Activated T-cell treated with anti-CD3 and anti-CD28 coated beads, Interleukin-2, amount 50 U/mL, for 72 hours (primary cell): ENCODE results near the gene RTBDN. TPM values are rescaled to one million over a fixed set of nuclear protein-coding genes. Genes with fewer than 3 reads are reported as not detected.
"Not testable (repeated sequence)": the region's sequence is repeated elsewhere in the genome, so short reads cannot be mapped to it uniquely, and the experiment has no call there.

Experiments
- ATAC-seq, 2 donors: fragments of 150-1000 bp; cut with Tn5 transposase; replicated peaks in 1 of 2; 2 replicates each; pipeline ENCODE4 v1.10.0; 2021; ENCODE audit warnings: moderate library complexity in 2 of 2, mild to moderate bottlenecking in 1 of 2
- DNase-seq, 2 donors: peaks; one replicate each; pipeline ENCODE4 v3.0.0; 2021 to 2022; ENCODE audit warnings: mixed read lengths in 1 of 2
- H3K27ac Mint-ChIP-seq: one replicate; pipeline ENCODE4 v1.8.0; 2022; ENCODE audit warnings: mild to moderate bottlenecking, moderate library complexity, mixed read lengths
- H3K27me3 Mint-ChIP-seq: one replicate; pipeline ENCODE4 v1.8.0; 2022; ENCODE audit warnings: low read depth, mixed read lengths
- H3K36me3 Mint-ChIP-seq, 2 donors: one replicate each; pipeline ENCODE4 v1.8.0; 2022; ENCODE audit warnings: mixed read lengths in 2 of 2, mild to moderate bottlenecking in 1 of 2; ENCODE audit not compliant: insufficient read depth in 2 of 2
- H3K4me1 Mint-ChIP-seq: one replicate; pipeline ENCODE4 v1.8.0; 2022; ENCODE audit warnings: low read depth, mixed read lengths
- H3K4me3 Mint-ChIP-seq, 2 donors: one replicate each; pipeline ENCODE4 v1.8.0; 2022; ENCODE audit warnings: mild to moderate bottlenecking in 2 of 2, mixed read lengths in 2 of 2, moderate library complexity in 2 of 2
- H3K9me3 Mint-ChIP-seq, 2 donors: one replicate each; pipeline ENCODE4 v1.8.0; 2022; ENCODE audit warnings: mixed read lengths in 2 of 2
- total RNA-seq, 2 donors: library from RNA; stranded (reverse); gene quantifications; one replicate each; pipeline ENCODE4 v1.2.3, GENCODE V29; 2022

Gene RTBDN
- total RNA-seq, 2 donors from 2014 or later, result not detected

DNA sequence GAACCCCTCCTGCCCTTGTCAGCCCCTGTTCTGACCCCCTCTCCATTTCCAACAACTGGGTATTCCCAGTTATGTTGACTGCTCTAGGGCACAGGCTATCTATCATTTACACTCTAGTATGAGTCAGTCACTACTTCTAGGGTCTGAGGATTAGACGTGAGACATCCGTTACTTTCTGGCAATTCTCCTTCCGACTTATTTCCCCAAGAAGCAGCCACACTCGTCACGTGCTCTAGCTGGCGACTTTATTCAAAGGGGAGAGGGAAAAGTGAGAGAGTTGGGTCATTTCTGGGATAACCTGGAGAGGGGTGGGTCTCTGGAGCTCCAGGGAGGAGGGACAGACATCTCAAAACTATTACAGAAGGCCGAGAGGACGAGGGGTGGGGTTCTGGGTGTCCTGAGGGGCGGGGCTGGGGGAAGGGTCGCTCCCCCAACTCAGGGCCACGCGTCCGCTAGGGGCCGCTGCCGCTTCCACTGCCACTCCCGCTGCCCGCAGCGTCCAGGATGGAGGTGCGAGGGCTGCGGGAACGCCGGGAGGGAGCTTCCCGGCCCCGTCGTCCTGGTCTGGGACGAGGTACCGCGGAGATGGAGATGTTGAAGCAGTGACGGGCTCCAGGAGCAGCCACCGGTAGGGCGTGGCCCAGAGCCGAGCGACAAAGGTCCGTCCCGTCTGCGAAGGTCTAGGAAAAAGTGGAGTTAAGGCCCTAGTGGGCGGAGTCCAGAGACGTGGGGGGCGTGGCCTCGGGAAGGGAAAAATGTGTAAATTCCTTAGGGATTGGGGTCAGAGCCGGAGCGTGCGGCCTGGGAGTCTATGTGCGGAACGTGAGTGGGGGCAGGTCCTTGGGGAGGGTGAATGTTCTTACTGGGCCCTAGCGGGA, 8.9 kb downstream of the RTBDN start:
- peak; percentile 65 to 73 for ATAC-seq

DNA sequence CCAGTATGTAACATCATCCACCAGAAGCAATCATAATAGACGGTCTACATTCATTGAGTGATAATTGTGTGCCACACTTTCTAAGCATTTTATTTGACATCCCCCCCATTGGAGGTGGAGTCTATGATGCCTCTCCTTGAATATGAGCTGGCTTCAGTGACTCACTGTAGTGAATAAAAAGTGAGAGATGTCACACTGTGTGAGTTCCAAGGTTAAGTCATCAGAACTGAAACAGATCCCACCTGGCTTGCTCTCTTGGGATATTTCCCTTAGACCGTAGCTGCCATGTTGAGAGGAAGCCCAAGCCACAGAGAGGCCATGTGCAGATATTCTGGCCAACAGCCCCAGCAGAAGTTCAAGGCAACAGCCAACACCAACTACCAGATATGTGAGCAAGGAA, 12.6 kb downstream of the RTBDN start:
- Mint-ChIP-seq H3K4me3 (no peak overlapping the region), H3K36me3 (peaks cover 0 to 3% of the 10 kb centered on the region in 2 donors), H3K9me3 (peaks cover 3% of the 10 kb centered on the region in 2 donors), H3K4me1 (peaks cover 13% of the 10 kb centered on the region), H3K27ac (no peak overlapping the region), H3K27me3 (peaks cover 21% of the 10 kb centered on the region)
- DNase-seq, result no peak
- peak in 1 of 2 donors; percentile 44 for ATAC-seq

More for the DNA sequence above, 8.9 kb downstream of the RTBDN start:
- Mint-ChIP-seq H3K4me3 (peak overlapping the region; percentile 58 to 71), H3K4me1 (peaks cover 13% of the 10 kb centered on the region), H3K27ac (no peak overlapping the region), H3K27me3 (peaks cover 50% of the 10 kb centered on the region), H3K9me3 (peaks cover 3% of the 10 kb centered on the region in 2 donors), H3K36me3 (peaks cover 0 to 3% of the 10 kb centered on the region in 2 donors)
- peak; percentile 52 to 59 for DNase-seq

DNA sequence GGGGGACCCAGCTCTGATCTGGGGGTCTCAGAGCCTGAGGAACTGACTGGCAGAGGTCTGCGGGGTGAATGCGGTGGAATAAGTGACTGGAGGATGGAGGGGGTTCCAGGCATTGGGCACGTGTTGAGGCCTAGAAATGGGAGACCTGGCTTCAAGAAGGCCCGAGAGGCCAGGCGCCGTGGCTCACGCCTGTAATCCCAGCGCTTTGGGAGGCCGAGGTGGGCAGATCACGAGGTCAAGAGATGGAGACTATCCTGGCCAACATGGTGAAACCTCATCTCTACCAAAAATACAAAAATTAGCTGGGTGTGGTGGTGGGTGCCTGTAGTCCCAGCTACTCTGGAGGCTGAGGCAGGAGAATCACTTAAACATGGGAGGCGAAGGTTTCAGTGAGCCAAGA, 16.6 kb downstream of the RTBDN start:
- not testable (repeated sequence) for DNase-seq, H3K27ac Mint-ChIP-seq, H3K36me3 Mint-ChIP-seq, H3K4me1 Mint-ChIP-seq, H3K27me3 Mint-ChIP-seq, H3K9me3 Mint-ChIP-seq, H3K4me3 Mint-ChIP-seq, ATAC-seq

DNA sequence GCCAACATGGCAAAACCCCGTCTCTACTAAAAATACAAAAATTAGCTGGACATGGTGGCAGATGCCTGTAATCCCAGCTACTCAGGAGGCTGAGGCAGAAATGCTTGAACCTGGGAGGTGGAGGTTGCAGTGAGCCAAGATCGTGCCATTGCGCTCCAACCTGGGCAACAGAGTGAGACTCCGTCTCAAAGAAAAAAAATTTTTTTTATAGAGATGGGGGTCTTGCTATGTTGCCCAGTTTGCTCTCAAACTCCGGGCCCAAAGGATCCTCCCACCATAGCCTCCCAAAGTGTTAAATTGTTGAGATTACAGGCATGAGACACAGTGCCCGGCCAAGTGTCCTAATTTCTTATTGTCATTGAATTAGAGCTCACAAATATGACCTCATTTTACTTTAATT, 17.2 kb downstream of the RTBDN start:
- not testable (repeated sequence) for H3K27ac Mint-ChIP-seq, H3K4me3 Mint-ChIP-seq, H3K9me3 Mint-ChIP-seq, ATAC-seq, DNase-seq, H3K4me1 Mint-ChIP-seq, H3K27me3 Mint-ChIP-seq
- peaks cover 3 to 11% of the 10 kb centered on the region in 2 donors for H3K36me3 Mint-ChIP-seq

DNA sequence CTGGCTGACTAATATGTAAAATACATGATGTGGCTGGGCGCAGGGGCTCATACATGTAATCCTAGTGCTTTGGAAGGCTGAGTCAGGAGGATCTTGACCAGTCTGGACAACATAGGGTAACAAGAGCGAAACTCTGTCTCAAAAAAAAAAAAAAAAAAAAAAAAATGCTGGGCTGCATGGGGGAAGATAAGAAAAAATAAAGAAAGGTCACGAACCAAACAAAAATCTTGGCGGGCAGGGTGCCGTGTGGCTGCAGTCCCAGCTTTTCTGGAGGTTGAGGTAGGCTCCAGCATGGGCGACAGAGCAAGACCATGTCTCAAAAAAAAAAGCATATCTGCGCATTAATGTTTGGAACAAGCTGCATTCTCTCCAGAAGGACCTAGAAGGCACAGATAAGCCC, 19.3 kb downstream of the RTBDN start:
- DNase-seq (no peak), ATAC-seq (no peak)
- no peaks in the 10 kb centered on the region for H3K9me3 Mint-ChIP-seq
- H3K27me3 Mint-ChIP-seq, result no peaks in the 10 kb centered on the region
- no peaks in the 10 kb centered on the region for H3K4me1 Mint-ChIP-seq
- no peak overlapping the region for H3K4me3 Mint-ChIP-seq
- peaks cover 0 to 11% of the 10 kb centered on the region in 2 donors for H3K36me3 Mint-ChIP-seq
- no peak overlapping the region for H3K27ac Mint-ChIP-seq

DNA sequence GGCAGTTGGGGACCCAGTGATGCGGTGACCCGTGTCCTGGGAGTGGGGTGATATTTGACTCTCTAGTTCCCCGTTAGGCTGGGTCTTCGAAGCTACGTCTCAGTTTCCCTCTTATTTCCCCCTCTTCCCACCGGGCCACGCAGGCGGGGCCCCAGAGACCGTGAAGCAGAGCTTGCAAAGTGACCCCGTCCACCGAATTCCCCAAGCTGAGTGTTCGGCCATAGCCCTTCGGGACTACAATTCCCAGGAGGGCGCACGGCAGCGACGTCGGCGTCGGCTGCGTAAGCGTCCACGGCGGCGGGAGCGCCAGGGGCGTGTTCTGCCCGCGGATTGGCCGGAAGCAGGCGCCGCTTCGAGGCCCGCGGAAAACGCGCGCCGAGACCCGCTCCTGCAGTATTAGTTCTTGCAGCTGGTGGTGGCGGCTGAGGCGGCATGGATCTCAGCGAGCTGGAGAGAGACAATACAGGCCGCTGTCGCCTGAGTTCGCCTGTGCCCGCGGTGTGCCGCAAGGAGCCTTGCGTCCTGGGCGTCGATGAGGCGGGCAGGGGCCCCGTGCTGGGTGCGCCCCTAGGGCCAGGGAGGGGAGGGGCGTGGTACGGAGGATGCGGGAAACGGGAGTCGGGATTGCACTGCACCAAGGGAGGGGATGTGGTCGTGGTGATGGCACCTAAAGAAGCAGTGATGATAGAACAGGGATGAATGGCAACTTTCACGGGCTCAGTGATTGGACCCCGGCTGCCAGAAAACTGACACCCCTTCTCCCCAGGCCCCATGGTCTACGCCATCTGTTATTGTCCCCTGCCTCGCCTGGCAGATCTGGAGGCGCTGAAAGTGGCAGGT, 27.9 kb downstream of the RTBDN start, which contains the start of gene RNASEH2A:
Gene RNASEH2A, plus strand, starts transcription at position 343 of the 840 bp plus-strand sequence. Its CDS starts 90 bp downstream, at position 433.
- H3K9me3 Mint-ChIP-seq, result no peaks in the 10 kb centered on the region

DNA sequence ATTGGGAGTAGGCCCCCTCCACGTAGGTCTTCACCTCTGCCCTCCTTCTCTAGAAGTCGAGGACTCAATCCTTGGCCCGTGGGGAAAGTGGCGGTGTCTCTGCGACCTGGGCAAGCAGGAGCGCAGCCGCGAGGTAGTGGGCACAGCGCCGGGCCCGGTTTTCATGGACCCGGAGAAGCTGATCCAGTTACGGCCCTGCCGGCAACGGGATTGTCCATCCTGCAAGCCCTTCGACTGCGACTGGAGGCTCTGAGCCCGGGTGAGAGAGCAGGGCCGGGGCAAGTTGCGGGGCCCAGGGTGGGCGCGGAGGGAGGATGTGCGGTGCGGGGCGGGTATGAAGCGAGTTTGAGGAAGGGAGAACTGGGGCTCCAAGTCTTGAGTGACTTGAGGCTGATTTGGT, 30.3 kb downstream of the RTBDN start:
- no peak for DNase-seq
- peaks cover 2 to 9% of the 10 kb centered on the region in 2 donors for H3K36me3 Mint-ChIP-seq
- no peaks in the 10 kb centered on the region for H3K27me3 Mint-ChIP-seq
- peaks cover 52% of the 10 kb centered on the region for H3K4me1 Mint-ChIP-seq
- H3K27ac Mint-ChIP-seq, result no peak overlapping the region
- ATAC-seq, result no peak
- no peak overlapping the region for H3K4me3 Mint-ChIP-seq
- no peaks in the 10 kb centered on the region for H3K9me3 Mint-ChIP-seq

More for the DNA sequence above, 27.9 kb downstream of the RTBDN start, which contains the start of gene RNASEH2A:
- Mint-ChIP-seq H3K27ac (peak within 1 kb of the TSS; percentile 11), H3K27me3 (no peaks in the 10 kb centered on the region), H3K4me1 (peaks cover 37% of the 10 kb centered on the region), H3K4me3 (peak within 1 kb of the TSS; percentile 86 to 98), H3K36me3 (peaks cover 2 to 7% of the 10 kb centered on the region in 2 donors)
- DNase-seq (peak; percentile 92 to 93), ATAC-seq (peak; percentile 88 to 90)

DNA sequence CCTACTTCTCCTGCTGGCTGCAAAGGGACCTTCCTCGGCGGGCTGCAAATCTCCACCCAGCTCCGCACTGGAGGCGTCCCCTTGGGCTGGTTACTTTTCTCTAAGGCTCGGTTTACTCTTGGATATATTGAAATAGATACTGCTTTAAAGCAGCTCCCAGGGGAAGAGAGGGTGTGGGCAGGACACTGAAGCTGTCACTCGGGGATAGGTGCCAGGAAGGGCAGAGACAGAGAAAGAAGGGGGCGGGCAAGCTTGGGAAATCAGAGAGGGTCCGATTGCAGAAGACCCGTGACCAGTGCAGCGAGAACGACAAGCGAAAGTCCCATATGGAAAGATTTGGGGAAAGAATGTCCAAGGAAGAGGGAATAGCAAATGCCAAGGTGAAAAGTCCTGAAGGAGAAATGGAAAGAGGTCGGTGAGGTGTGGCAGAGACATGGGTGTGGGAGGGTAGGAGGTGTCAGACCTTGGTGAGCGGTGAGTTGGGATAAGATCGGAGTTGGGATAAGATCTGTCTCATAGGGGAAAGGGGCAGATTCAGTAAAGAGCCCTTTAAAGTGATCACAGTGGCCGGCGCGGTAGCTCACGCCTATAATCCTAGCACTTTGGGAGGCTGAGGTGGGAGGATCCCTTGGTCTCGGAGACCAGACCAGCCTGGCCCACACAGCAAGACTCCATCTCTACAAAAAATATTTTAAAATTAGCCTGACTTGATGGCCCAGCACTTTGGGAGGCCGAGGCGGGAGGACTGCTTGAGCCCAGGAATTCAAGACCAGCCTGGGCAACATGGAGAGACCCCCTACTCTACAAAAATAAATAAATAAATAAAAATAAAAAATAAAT, 31.9 kb downstream of the RTBDN start:
- no peaks in the 10 kb centered on the region for H3K27me3 Mint-ChIP-seq
- ATAC-seq, result no peak
- peaks cover 47% of the 10 kb centered on the region for H3K4me1 Mint-ChIP-seq
- no peak for DNase-seq
- H3K4me3 Mint-ChIP-seq, result peak overlapping the region; percentile 94
- no peak overlapping the region for H3K27ac Mint-ChIP-seq
- H3K36me3 Mint-ChIP-seq, result peaks cover 1 to 10% of the 10 kb centered on the region in 2 donors
- H3K9me3 Mint-ChIP-seq, result no peaks in the 10 kb centered on the region

DNA sequence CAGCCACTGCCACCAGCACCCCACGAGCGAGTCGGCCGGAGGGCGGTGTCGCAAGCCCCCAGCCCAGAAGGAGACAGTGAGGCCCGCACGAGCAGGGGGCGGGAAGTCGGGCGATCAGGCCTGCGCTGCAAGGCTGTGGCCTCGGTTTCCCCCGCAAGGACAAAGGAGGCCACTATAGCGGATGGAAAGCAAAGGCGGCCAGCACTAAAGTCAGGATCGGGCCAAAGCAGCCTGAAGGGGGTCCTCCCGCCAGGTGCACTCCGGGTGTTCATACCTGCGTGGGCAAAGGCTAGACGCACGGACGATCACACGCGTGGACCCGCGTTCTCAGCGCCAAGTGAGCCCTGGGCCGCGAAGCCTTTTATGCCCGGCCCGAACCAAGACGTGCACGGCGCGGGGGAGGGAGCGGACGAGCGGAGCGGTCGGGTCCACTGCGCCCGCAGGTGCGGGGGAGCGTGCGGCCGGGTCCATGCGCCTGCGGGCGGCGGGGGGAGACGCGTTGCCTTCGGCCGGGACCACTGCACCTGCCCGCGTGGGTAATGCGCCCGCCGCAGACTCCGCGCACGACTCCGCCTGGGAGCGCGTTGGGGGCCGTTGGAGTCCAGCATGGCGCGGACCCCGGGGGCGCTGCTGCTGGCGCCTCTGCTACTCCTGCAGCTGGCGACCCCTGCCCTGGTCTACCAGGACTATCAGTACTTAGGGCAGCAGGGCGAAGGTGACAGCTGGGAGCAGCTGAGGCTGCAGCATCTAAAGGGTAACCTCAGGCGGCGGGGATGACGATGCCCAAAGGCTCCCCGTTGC, 32.7 kb downstream of the RTBDN start, which contains the start of the genes PRDX2 and THSD8:
Gene PRDX2, minus strand, starts transcription at position 335 of the 801 bp plus-strand sequence. CDS start 539 bp downstream, outside the sequence.
Gene THSD8, plus strand, starts transcription at position 604 of the 801 bp plus-strand sequence. Its CDS starts 3 bp downstream, at position 607.
- Mint-ChIP-seq H3K36me3 (peaks cover 1 to 7% of the 10 kb centered on the region in 2 donors), H3K27ac (peak within 1 kb of the TSS; percentile 87), H3K9me3 (no peaks in the 10 kb centered on the region), H3K4me1 (peaks cover 41% of the 10 kb centered on the region), H3K27me3 (no peaks in the 10 kb centered on the region), H3K4me3 (peak within 1 kb of the TSS; percentile 94)
- peak; percentile 70 to 71 for ATAC-seq
- DNase-seq, result peak; percentile 88 to 90

DNA sequence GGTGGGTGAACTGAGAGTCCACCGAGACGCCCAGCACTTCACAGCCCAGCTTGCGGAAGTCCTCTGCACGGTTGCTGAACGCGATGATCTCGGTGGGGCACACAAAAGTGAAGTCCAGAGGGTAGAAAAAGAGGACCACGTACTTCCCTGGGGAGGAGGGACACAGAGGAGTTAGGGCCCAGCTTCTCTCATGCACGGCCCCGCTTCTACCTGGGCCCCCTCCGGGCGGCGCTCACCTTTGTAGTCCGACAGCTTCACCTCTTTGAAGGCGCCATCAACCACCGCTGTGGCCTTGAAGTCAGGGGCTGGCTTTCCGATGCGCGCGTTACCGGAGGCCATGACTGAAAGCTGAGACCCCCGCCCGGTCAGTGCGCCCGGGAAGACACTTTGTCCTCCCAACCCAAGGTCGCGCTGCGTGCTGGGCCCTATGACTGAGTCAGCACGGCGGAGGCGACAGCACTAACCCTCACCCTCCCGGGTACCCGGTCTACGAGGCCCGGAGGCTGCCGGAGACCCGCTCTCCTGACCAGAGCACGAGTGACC, 33.4 kb downstream of the RTBDN start:
- DNase-seq (peak; percentile 35 to 47), ATAC-seq (peak; percentile 31 to 32)
- peak overlapping the region; percentile 87 for H3K27ac Mint-ChIP-seq
- no peaks in the 10 kb centered on the region for H3K9me3 Mint-ChIP-seq
- peaks cover 41% of the 10 kb centered on the region for H3K4me1 Mint-ChIP-seq
- peak overlapping the region; percentile 94 for H3K4me3 Mint-ChIP-seq
- peaks cover 1 to 5% of the 10 kb centered on the region in 2 donors for H3K36me3 Mint-ChIP-seq
- no peaks in the 10 kb centered on the region for H3K27me3 Mint-ChIP-seq

DNA sequence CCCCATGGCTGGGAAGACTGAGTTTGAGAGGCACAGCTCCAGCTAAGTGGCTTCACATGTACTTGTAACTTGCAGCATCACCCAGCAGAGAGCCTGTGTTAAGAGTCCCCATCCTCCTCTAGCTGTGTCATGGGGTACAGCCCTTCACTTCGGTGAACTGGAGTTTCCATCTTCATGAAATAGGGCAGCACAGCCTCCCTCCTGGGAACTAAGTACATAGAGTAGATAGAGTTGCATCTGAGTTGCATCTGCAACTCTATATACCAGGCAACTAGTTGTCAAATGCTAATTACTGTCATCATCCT, 34.0 kb downstream of the RTBDN start:
- Mint-ChIP-seq H3K4me1 (peaks cover 42% of the 10 kb centered on the region), H3K27me3 (no peaks in the 10 kb centered on the region), H3K36me3 (peaks cover 1 to 5% of the 10 kb centered on the region in 2 donors), H3K4me3 (peak overlapping the region; percentile 94), H3K9me3 (no peaks in the 10 kb centered on the region), H3K27ac (peak overlapping the region; percentile 68)
- DNase-seq, result no peak
- ATAC-seq, result no peak
